NCI-H2029 (cell line): ENCODE measurements around the gene SPG7.

Experiments used
- DNase-seq: peaks from one replicate; lab custom pipeline; 2025; lab: John Stamatoyannopoulos, UW

Gene SPG7

GRCh38 chr16:89517128-89517527 lies 8.9 kb downstream of the SPG7 start:
- no peak for DNase-seq

- DNase-seq: no peak
Observed at GRCh38 chr16:89519881-89520280, 11.7 kb downstream of the SPG7 start.

GRCh38 chr16:89522287-89522686 lies 14.1 kb downstream of the SPG7 start:
- DNase-seq: no peak

GRCh38 chr16:89523680-89524344 lies 15.6 kb downstream of the SPG7 start:
- DNase-seq: no peak

- no peak for DNase-seq
Observed at GRCh38 chr16:89525146-89525913, 17.1 kb downstream of the SPG7 start.

GRCh38 chr16:89529097-89529496 lies 20.9 kb downstream of the SPG7 start:
- no peak for DNase-seq

GRCh38 chr16:89530401-89531381 lies 22.5 kb downstream of the SPG7 start:
- DNase-seq: no peak

- no peak for DNase-seq
Observed at GRCh38 chr16:89531821-89532526, 23.8 kb downstream of the SPG7 start.

GRCh38 chr16:89534252-89534756 lies 26.1 kb downstream of the SPG7 start:
- no peak for DNase-seq

- DNase-seq: no peak
Observed at GRCh38 chr16:89536371-89536770, 28.2 kb downstream of the SPG7 start.

- DNase-seq: no peak
Observed at GRCh38 chr16:89536886-89537548, 28.8 kb downstream of the SPG7 start.

- no peak for DNase-seq
Observed at GRCh38 chr16:89537549-89537925, 29.3 kb downstream of the SPG7 start.

GRCh38 chr16:89538286-89538685 lies 30.1 kb downstream of the SPG7 start:
- DNase-seq: no peak

- DNase-seq: no peak
Observed at GRCh38 chr16:89540557-89540956, 32.4 kb downstream of the SPG7 start.

- DNase-seq: no peak
Observed at GRCh38 chr16:89541792-89542191, 33.6 kb downstream of the SPG7 start.

- no peak for DNase-seq
Observed at GRCh38 chr16:89544113-89544512, 35.9 kb downstream of the SPG7 start.

- no peak for DNase-seq
Observed at GRCh38 chr16:89544713-89545043, 36.5 kb downstream of the SPG7 start.

GRCh38 chr16:89545044-89545830 lies 37.0 kb downstream of the SPG7 start:
- DNase-seq: no peak

GRCh38 chr16:89545831-89546574 lies 37.8 kb downstream of the SPG7 start:
- no peak for DNase-seq

- DNase-seq: no peak
Observed at GRCh38 chr16:89546781-89547180, 38.6 kb downstream of the SPG7 start.
